Keratinocyte (primary cell): ENCODE measurements around the gene GPSM1. TPM values are rescaled to one million over a fixed set of nuclear protein-coding genes. Genes with fewer than 3 reads are reported as not detected.

Experiments used
- DNase-seq: peaks from one replicate; pipeline ENCODE4 v3.0.0-alpha.2; 2011; ENCODE audit warnings: low read depth, missing footprints, low spot score
- FAIRE-seq: peaks from 2 replicates; lab custom pipeline; 2011; peaks lifted over from hg19 to GRCh38; lab: Jason Lieb, UNC
- H2AFZ ChIP-seq: 2 replicates; pipeline ENCODE4 v1.6.0; 2012; ENCODE audit warnings: low read length, control low read depth, inconsistent platforms; ENCODE audit not compliant: control insufficient read depth
- H3K27ac ChIP-seq: 2 replicates; pipeline ENCODE4 v1.5.1; 2011; ENCODE audit warnings: low read length; ENCODE audit not compliant: control insufficient read depth, insufficient read depth
- H3K27me3 ChIP-seq: 3 replicates; pipeline ENCODE4 v1.6.0; 2011; ENCODE audit warnings: low read length; ENCODE audit not compliant: control insufficient read depth, insufficient read depth; ENCODE audit errors: extremely low read depth
- H3K36me3 ChIP-seq, 2 experiments: 2 replicates in 1 of 2; 3 replicates in 1 of 2; pipeline ENCODE4 v1.5.1; 2011; ENCODE audit warnings: low read length in 2 of 2, mild to moderate bottlenecking in 1 of 2; ENCODE audit not compliant: control insufficient read depth in 2 of 2, insufficient read depth in 2 of 2; ENCODE audit errors: extremely low read depth in 1 of 2
- H3K4me1 ChIP-seq: 3 replicates; pipeline ENCODE4 v1.5.1; 2011; ENCODE audit warnings: low read length; ENCODE audit not compliant: control insufficient read depth, insufficient read depth; ENCODE audit errors: extremely low read depth
- H3K4me2 ChIP-seq: 3 replicates; pipeline ENCODE4 v1.6.0; 2011; ENCODE audit warnings: low read depth, low read length; ENCODE audit not compliant: control insufficient read depth, insufficient read depth; ENCODE audit errors: extremely low read depth
- H3K4me3 ChIP-seq, 3 experiments: fragments of 200-600 bp in 1 of 3; sonication (generic) in 1 of 3; 2 replicates in 2 of 3; 3 replicates in 1 of 3; pipeline ENCODE4 v1.5.1; 2011 to 2016; ENCODE audit warnings: low read length in 3 of 3, mild to moderate bottlenecking in 3 of 3, control low read depth in 2 of 3, inconsistent platforms in 1 of 3, low read depth in 1 of 3, mixed read lengths in 1 of 3, mixed run types in 1 of 3, moderate library complexity in 1 of 3; ENCODE audit not compliant: control insufficient read depth in 2 of 3, insufficient read depth in 2 of 3; ENCODE audit errors: extremely low read depth in 1 of 3
- H3K79me2 ChIP-seq: 2 replicates; pipeline ENCODE4 v1.6.0; 2012; ENCODE audit warnings: low read length; ENCODE audit not compliant: control insufficient read depth, insufficient read depth
- H3K9ac ChIP-seq: 3 replicates; pipeline ENCODE4 v1.6.0; 2011; ENCODE audit warnings: low read length; ENCODE audit not compliant: control insufficient read depth, insufficient read depth; ENCODE audit errors: extremely low read depth
- H3K9me1 ChIP-seq: 3 replicates; pipeline ENCODE4 v1.6.0; 2011; ENCODE audit warnings: low read length; ENCODE audit not compliant: control insufficient read depth, insufficient read depth; ENCODE audit errors: extremely low read depth
- H3K9me3 ChIP-seq: 2 replicates; pipeline ENCODE4 v1.5.1; 2012; ENCODE audit warnings: low read depth, low read length; ENCODE audit not compliant: control insufficient read depth
- H4K20me1 ChIP-seq: 3 replicates; pipeline ENCODE4 v1.6.0; 2011; ENCODE audit warnings: low read length; ENCODE audit not compliant: control insufficient read depth, insufficient read depth; ENCODE audit errors: extremely low read depth
- CTCF ChIP-seq, 3 experiments: IDR thresholded peaks in 1 of 3; conservative IDR thresholded peaks in 1 of 3; optimal IDR thresholded peaks in 1 of 3; 2 replicates in 2 of 3; 3 replicates in 1 of 3; pipeline versions ENCODE3 to v1.5.1; 2011; ENCODE audit warnings: low read length in 3 of 3, mild to moderate bottlenecking in 3 of 3, moderate library complexity in 2 of 3, control low read depth in 1 of 3, inconsistent platforms in 1 of 3; ENCODE audit not compliant: insufficient read depth in 2 of 3; ENCODE audit errors: extremely low read depth in 1 of 3
- EZH2 ChIP-seq: IDR thresholded peaks from one replicate; pipeline ENCODE4 v1.6.1; 2012; ENCODE audit warnings: inconsistent platforms, mild to moderate bottlenecking, low read length, moderate library complexity
- dilution Hi-C: fragments of 300-500 bp; cut with MboI; formaldehyde crosslinking; loops from one replicate; pipeline ENCODE4 v1.7.0; 2020; ENCODE audit warnings: low sequenced_read_pairs; ENCODE audit not compliant: extremely low pct_ligation_motif_present
- polyA plus RNA-seq, 5 experiments: library from polyadenylated mRNA; depleted of rRNA in 3 of 5; stranded (reverse) in 3 of 5; stranded (forward) in 1 of 5; unstranded in 1 of 5; fragments of >200 nt; gene quantifications; 1 replicate in 1 of 5; 2 replicates in 3 of 5; 3 replicates in 1 of 5; pipeline versions ENCODE4 v1.2.1 to v1.2.3, GENCODE V29; 2011 to 2012; ENCODE audit warnings: missing spikeins in 2 of 5, low read depth in 1 of 5, low replicate concordance in 1 of 5

The GPSM1 gene
- polyA plus RNA-seq, 1 donor (not counting 4 experiments of a cell fraction or from before 2014, with no cell fraction given) = 2.5 TPM

- Histone ChIP-seq H4K20me1 (no peaks in the 10 kb centered on the region), H3K79me2 (no peaks in the 10 kb centered on the region), H3K9me1 (no peaks in the 10 kb centered on the region), H3K27ac (no peak overlapping the region), H3K27me3 (no peaks in the 10 kb centered on the region), H3K4me3 (no peak overlapping the region), H3K9ac (no peak overlapping the region), H3K9me3 (no peaks in the 10 kb centered on the region), H3K4me2 (no peak overlapping the region), H3K4me1 (peaks cover 4% of the 10 kb centered on the region), H3K36me3 (peaks cover 0 to 3% of the 10 kb centered on the region in 2 experiments), H2AFZ (no peak overlapping the region)
- dilution Hi-C loops = no loop called here
- no peak for DNase-seq
- TF ChIP-seq CTCF (optimal IDR thresholded peaks at IDR 0.05 in 1 of 3, IDR thresholded peaks at IDR 0.05 in 1 of 3, conservative IDR thresholded peaks at IDR 0.05 in 1 of 3; ENCODE audit: extremely low read depth in 1 of 3, insufficient read depth in 2 of 3, low read length in 3 of 3) (no peak), EZH2 (no peak)
- FAIRE-seq = no peak
Measured at GRCh38 chr9:136333486-136333885, 6.1 kb downstream of the GPSM1 start.

GRCh38 chr9:136334541-136334940 lies 7.2 kb downstream of the GPSM1 start:
- Histone ChIP-seq H3K9me1 (no peaks in the 10 kb centered on the region), H3K4me2 (no peak overlapping the region), H2AFZ (no peak overlapping the region), H3K9me3 (no peaks in the 10 kb centered on the region), H3K36me3 (peaks cover 0 to 3% of the 10 kb centered on the region in 2 experiments), H3K27me3 (no peaks in the 10 kb centered on the region), H3K79me2 (no peaks in the 10 kb centered on the region), H4K20me1 (no peaks in the 10 kb centered on the region), H3K4me3 (no peak overlapping the region), H3K9ac (no peak overlapping the region), H3K27ac (no peak overlapping the region), H3K4me1 (no peaks in the 10 kb centered on the region)
- DNase-seq = no peak
- TF ChIP-seq EZH2 = no peak
- no peak for TF ChIP-seq CTCF (optimal IDR thresholded peaks at IDR 0.05 in 1 of 3, IDR thresholded peaks at IDR 0.05 in 1 of 3, conservative IDR thresholded peaks at IDR 0.05 in 1 of 3; ENCODE audit: extremely low read depth in 1 of 3, insufficient read depth in 2 of 3, low read length in 3 of 3)
- dilution Hi-C loops = no loop called here
- no peak for FAIRE-seq
